K562 (cell line): ENCODE results near the gene CFAP53. TPM values are rescaled to one million over a fixed set of nuclear protein-coding genes. Genes with fewer than 3 reads are reported as not detected.

Experiments used
- MXI1 ChIP-seq: IDR thresholded peaks from 2 replicates; pipeline ENCODE4 v1.6.1; 2011; ENCODE audit warnings: low read depth, mild to moderate bottlenecking, improper control_type of control experiment, low read length
- MYBL2 ChIP-seq, 2 experiments: fragments of 450-650 bp in 1 of 2; sonication (generic) in 1 of 2; formaldehyde crosslinking in 1 of 2; IDR thresholded peaks; 2 replicates each; pipeline versions ENCODE4 v1.6.1 to v1.8.1; 2017 to 2022; ENCODE audit warnings: borderline replicate concordance in 1 of 2, inconsistent platforms in 1 of 2, low read depth in 1 of 2, mild to moderate bottlenecking in 1 of 2, missing genetic modification reagents in 1 of 2, moderate library complexity in 1 of 2
- TAF1 ChIP-seq: IDR thresholded peaks from 2 replicates; pipeline ENCODE4 v1.6.1; 2011; ENCODE audit warnings: mild to moderate bottlenecking, low read length, moderate library complexity; ENCODE audit not compliant: insufficient read depth, control insufficient read depth, severe bottlenecking; ENCODE audit errors: extremely low read depth
- ZNF592 ChIP-seq: fragments of 450-650 bp; IDR thresholded peaks from 2 replicates; pipeline ENCODE4 v1.6.1; 2017; ENCODE audit warnings: antibody characterized with exemption, mild to moderate bottlenecking
- polyA plus RNA-seq, 8 experiments: library from polyadenylated mRNA; depleted of rRNA in 4 of 8; stranded (reverse) in 5 of 8; unstranded in 3 of 8; fragments of >200 nt; fragmentation: Nextera tagmentation in 2 of 8; fragmentation: Illumina TruSeq in 1 of 8; extraction: Ambion mirVana in 2 of 8; extraction: Trizol in 1 of 8; gene quantifications; 2 replicates each; pipeline versions ENCODE4 v1.2.1 to v1.2.3, GENCODE V29; 2011 to 2014; ENCODE audit warnings: inconsistent platforms in 1 of 8, missing spikeins in 1 of 8
- total RNA-seq, 7 experiments: library from RNA; depleted of rRNA in 6 of 7; stranded (reverse); fragments of >200 nt in 6 of 7; fragmentation: Illumina TruSeq in 2 of 7; extraction: Trizol in 2 of 7; gene quantifications; 2 replicates each; pipeline versions ENCODE4 v1.2.1 to v1.2.3, GENCODE V29; 2011 to 2021; ENCODE audit warnings: low replicate concordance in 1 of 7

CFAP53 gene
- total and polyA plus RNA-seq, 9 of the 15 experiments (the other 6 are each of a cell fraction or from before 2014, with no cell fraction given) = 0.21 to 1.9 (median 1.2) TPM

- no peak for TF ChIP-seq ZNF592
- no peak for TF ChIP-seq TAF1
- no peak for TF ChIP-seq MYBL2 (IDR thresholded peaks at IDR 0.05; ENCODE audit: low read depth)
- no peak for TF ChIP-seq MYBL2 (CRISPR knock-in tag; IDR thresholded peaks at IDR 0.05; ENCODE audit: borderline replicate concordance)
- no peak for TF ChIP-seq MXI1
These were observed 22.8 kb upstream of the CFAP53 start (continued) for GRCh38 chr18:50289108-50289443.
